Right kidney (tissue), 1 donor: Measurements from ENCODE around the gene ZBTB8OS.

Experiments
- DNase-seq: peaks from one replicate; pipeline ENCODE4 v3.0.0-alpha.2; 2016

The ZBTB8OS gene

GRCh38 chr1:32612189-32612881 lies 38.0 kb downstream of the ZBTB8OS start:
- DNase-seq, result peak; percentile 67

GRCh38 chr1:32611859-32612188 lies 38.5 kb downstream of the ZBTB8OS start:
- DNase-seq, result no peak

GRCh38 chr1:32609180-32609579 lies 41.2 kb downstream of the ZBTB8OS start:
- DNase-seq, result no peak

- no peak for DNase-seq
Measured at GRCh38 chr1:32606565-32607371, 43.6 kb downstream of the ZBTB8OS start.

- no peak for DNase-seq
Measured at GRCh38 chr1:32605711-32606424, 44.5 kb downstream of the ZBTB8OS start.

- DNase-seq, result no peak
Measured at GRCh38 chr1:32600034-32600433, 50.3 kb downstream of the ZBTB8OS start.

GRCh38 chr1:32592943-32593342 lies 57.4 kb downstream of the ZBTB8OS start:
- no peak for DNase-seq

GRCh38 chr1:32580348-32581017 lies 69.9 kb downstream of the ZBTB8OS start:
- DNase-seq, result no peak
